GM19372 (cell line): ENCODE data around the gene MAPK8IP3.

ENCODE experiments used
- ATAC-seq: cut with Tn5 transposase; IDR thresholded peaks from one replicate; pipeline ENCODE4 v1.9.1; 2021; ENCODE audit warnings: mild to moderate bottlenecking, low read depth, moderate library complexity; ENCODE audit not compliant: unreplicated experiment

Gene MAPK8IP3

DNA sequence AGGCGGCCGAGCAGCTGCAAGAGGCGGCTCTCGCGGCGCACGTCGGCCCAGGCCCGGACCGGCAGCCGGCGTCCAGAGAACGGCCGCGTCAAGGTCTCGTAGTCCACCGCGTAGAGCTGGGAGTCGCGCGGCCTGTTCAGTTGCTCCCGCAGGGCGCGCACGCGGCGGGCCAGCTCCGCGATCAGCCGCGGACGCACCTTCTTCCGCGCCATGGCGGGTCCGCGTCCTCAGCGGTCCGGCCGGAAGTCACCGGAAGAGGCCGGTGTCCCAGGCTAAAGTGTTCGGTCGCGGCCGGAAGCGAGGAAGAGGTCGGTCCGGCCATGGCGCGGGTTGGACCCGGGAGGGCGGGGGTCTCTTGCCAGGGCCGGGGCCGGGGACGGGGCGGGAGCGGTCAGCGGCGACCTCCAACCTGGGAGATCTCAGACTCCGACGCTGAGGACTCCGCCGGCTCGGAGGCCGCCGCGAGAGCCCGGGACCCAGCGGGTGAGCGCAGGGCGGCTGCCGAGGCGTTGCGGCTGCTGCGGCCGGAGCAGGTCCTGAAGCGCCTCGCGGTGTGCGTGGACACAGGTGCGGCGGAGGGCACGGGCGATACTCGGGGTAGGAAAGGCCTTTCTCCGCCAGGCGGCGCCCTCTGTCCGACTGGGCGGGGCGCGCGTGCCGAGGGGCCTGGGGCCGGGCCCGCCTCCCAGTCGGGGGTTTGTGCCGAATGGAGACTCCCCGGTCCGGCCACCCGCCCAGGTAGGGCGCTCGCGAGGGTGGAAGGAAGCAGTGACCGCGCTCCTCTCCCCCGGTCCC is 67.1 kb downstream of the MAPK8IP3 start, which contains the start of gene MRPS34:
TSS of gene MRPS34 (minus strand) at position 227 of the 795 bp plus-strand sequence. CDS start at position 212, 15 bp downstream.
- peak; percentile 53 for ATAC-seq

DNA sequence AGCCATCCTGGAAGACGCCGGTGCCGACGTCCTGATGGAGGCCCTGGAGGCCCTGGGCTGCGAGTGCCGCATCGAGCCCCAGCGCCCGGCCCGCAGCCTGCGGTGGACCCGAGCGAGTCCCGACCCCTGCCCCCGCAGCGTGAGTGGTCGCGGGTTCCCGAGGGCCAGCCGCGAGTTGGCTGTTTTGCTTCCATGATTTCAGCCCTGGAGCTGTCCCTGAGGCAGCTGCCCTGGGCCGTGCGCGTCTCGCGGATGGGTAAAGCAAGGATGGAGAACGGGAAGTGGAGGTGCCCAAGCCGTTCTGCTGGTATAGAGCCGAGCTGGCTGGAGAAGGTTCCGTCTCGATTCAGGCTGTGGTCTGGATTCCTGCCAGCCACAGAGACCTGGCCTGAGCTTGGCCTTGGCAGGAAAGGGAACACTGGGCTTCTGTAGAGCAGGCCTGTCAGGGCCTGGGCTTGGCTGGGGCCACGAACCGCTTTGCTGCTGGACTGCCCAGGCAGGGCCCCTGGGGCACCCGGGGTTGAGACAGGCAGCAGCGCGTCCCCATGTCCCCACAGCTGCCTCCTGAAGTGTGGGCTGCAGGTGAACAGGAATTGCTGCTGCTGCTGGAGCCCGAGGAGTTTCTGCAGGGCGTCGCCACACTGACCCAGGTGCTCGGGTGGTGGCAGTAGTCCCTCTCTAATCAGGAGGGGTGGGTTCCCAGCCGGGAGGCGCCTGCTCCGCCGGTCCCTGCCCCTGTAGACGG is 67.9 kb downstream of the MAPK8IP3 start:
- ATAC-seq: no peak

DNA sequence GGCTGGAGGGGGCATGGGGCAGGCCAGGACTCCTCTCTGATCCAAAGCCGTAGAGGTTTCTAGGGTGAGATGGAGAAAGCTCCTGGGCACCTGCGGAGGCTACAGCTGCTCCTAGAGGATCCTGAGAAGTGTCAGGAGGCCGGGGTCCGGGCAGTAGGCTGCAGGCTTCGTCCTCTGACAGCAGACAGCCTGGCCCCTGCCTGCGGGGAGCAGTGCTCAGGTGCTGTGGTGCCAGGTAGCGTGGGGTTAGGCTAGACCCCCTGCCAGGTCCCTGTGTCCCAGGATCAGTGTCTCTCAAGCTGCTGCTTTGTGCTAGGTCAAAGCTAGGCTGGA is 68.4 kb downstream of the MAPK8IP3 start:
- ATAC-seq: no peak

DNA sequence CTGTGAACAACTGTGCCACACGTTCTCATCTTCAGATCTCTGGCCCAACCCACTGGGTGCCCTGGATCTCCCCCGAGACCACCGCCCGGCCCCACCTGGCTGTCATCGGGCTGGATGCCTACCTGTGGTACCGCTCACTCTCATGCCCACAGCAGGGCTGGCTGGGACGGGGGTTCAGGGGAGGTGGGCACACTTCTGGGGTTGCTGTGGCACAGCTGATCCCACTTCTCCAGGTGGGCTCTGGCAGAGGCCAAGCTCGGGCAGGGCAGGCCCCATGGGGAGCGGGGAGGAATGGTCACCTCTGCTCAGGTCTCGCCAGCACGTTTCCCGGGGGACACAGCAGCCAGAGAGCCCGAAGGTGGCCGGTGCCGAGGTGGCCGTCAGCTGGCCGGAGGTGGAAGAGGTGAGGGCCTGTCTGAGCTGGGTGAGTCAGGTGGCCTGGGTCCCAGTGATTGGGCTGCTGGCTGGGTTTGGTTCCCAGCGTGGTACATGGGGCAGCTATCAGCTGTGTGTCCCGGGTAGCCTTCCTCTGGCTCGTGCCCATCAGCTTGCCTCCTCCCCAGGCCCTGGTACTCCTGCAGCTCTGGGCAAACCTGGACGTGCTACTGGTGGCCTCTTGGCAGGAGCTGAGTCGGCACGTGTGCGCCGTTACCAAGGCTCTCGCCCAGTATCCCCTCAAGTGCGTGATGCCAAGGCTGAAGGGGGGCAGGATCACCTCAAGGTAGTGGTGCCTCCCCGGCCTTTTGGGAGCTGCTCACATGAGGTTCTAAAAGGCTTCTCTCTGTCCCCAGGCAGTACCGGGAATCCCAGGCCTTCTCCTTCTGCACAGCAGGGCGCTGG is 69.2 kb downstream of the MAPK8IP3 start:
- no peak for ATAC-seq

DNA sequence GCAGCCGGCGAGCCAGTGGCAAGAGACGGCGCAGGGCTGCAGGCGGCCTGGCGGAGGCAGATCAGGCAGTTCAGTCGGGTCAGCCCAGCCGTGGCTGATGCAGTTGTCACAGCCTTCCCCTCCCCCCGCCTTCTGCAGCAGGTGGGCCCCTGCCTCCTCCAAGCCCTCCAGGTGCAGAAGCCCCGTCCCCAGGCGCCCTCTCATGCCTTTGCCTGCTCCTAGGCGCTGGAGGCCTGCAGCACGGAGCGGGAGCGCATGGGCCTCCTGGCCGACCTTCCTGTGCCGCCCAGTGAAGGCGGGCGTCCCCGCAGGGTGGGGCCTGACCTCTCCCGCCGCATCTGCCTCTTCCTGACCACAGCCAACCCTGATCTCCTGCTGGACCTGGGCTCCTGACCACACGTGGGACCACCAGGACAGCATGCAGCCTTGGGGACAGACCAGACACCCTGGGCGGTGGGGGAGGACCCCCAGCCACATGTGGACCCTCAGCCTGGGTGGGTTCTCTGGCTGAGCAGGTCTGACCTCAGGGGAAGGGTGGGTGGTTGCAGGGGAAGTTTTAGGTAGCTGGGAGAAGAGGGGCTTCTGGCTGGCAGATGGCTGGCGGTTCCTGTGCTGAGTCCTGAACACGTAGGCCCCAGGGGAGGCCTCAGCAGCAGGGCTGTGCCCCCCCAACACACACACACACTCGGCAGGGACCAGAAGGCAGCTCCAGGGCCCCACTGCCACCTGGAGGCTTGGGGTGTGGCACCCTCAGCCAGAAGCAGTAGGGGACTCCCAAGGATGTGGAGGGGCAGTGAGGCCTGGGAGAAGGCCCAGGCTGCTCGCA is 70.1 kb downstream of the MAPK8IP3 start:
- no peak for ATAC-seq

DNA sequence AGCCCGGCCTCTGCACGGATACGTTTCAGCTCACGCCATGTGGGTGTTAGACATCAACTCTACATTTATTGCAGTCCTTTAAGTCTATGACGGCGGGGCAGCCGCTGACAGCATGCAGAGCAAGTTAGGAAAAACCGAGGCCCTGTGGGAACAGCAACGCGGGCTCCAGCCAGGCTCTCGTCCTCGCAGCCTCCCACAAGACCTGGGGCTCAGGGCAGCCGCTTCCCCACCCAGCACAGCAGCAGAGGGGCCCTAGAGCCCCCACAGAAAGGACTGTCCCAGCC is 70.6 kb downstream of the MAPK8IP3 start:
- ATAC-seq: no peak

DNA sequence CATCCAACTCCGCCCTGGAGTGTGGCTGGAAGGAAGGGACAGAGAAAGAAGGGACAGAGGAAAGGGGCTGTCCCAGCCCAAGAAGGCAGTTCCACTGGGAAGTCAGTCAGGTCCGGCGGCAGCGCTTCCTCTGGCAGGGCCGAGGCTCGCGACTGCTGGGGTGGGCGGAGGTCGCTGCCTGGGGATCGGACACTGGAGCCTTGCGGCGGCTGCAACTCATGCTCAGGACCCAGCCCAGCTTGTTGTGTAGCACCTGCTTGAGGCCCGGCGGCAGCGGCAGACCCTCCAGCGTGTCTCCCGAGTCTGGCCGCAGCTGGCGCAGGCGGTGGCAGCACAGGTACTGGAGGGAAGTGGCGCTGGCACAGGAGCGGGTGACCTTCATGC is 71.0 kb downstream of the MAPK8IP3 start:
- ATAC-seq: no peak

DNA sequence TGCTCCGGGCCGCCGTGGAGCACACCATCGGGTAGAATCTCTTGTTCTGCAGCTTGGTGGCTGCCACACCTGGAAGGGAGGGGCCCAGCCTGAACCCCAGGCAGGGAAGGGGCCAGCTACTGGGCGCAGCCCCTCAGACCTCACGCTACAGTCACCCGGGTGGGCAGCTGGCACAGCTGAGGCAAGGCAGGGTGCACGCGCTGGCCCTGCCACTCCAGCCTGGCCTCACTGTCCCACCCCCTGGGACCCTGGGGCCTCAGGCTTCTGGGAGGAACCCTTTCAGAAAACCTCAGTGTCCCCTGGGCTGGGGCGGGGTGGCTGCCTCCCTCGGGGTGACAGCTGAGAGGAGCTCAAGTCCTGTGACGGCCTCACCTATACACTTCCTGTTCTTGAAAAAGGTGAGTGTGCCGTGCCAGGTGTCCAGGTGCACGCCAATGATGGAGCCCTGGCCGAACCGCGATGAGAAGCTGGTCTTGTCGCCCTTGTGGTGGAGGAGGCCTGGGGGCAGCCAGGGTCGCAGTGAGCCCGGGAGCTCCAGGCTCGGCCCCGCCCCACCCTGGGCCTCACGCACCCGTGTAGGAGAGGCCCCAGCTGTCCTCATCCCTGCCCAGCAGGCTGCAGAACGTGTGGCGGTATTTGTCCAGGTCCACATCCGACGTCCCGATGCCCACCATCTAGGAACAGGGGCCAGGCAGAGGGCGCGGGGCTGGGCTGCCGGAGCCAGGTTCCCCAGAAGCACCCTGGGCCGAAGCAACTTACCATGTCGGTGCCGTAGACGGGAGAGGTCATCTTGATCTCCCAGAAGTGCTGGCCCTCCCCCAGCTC is 71.6 kb downstream of the MAPK8IP3 start:
- ATAC-seq: no peak

DNA sequence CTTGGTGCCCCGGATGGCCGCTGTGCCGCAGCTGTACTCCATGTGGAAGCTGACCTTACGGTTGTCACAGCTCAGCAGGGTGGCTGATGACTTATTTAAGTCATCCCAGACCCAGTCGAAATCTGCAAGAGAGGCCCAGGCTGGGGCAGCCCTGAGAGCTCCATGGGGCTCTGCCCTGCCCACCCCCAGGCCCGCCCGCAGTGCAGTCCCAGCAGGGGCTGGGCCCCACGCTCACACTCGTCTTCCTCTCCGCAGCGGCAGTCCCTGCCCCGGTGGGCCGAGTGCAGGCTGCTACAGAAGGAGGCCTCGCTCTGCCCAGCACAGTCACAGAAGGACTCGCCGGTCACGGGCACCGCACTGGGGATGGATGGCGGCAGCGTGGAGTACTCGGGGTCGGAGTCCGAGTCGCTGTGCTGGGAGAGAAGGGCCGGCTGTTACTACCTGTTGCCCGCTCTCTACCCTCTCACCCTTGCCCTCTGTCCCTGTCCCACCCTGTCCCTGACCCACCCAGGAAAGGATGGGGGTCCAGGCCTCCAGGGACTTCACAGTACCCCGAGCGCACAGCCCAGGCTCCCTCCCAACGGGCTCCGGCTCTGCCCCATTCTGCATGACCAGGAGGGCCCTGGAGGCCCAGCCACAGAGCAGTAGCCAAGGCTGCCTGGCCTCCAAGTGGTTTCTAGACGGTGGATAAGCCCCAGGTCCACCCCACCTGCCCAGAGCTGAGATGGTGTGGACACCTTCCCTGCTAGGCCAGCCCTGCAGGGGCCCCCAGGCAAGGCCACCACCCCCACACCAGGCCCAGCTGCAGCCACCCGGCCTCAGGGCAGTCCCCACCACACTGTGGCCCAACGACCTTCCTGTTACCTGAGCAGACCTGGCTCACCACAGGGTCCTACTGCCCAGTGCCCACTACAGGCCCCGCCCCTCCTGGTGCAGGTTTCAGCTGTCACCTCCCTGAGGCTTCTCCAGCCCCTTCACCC is 72.5 kb downstream of the MAPK8IP3 start:
- no peak for ATAC-seq

DNA sequence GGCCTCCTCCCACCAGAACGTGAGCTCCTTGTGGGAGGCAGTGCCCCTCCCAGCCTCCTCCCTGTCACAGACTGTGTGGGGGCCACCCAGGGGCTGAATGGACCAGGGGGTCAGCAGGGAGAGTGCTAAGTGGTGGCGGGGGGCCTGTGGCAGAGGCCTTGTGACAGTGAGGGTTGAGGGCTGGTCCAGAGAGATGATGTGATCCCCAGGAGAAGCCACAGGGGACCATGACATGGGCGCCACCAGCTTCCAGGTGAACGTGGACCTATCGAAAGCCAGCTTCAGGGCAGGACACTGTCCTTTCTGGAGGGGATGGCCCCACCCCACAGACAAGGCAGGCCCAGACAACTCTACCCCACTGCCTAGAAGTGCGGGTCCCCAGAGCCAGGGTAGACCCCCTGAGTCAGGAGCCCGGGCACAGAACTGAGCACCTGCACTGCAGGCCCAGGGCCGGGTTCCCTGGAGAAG is 73.3 kb downstream of the MAPK8IP3 start:
- no peak for ATAC-seq

DNA sequence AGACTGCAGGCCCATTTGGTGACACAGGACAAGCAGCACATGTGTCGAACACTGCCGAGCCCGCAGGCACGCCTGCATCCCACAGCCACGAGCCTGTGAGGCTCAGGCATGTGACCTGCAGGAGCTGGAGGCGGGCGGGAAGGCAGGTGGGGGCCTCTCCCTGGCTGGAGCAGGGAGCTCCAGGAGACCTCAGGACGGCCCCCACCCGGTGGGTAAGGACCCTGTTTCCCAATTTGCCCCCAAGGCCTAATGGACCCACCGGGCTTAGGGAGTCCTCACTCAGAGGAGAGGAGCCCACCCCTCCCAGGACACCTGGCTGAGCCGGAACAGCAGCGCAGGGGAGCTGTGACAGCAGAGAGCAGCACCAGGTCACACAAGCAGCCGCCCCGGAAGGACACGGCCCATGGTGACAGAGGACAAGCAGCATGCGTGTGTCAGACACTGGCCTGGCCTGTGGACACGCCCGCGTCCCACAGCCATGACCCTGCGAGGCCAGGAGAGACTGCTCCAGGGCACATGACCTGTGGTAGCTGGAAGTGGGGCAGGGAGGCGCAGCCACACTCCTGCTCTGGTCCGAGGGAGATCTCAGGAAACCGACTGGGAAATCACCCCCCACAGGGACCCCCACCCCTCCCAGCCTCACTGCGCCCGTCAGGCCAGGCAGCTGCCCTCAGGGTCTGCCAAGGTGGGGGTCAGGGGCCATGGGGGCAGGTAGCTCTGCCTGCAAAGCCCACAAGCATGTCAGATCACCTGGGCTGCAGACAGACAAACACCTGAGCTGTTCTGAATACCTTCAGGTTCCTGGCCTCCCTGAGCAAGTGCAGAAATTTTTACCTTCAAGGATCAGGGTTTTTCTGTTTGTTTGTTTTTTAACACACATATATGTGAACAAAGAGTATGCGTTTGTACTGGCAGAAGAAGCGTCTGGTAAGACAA is 74.0 kb downstream of the MAPK8IP3 start:
- ATAC-seq: no peak

DNA sequence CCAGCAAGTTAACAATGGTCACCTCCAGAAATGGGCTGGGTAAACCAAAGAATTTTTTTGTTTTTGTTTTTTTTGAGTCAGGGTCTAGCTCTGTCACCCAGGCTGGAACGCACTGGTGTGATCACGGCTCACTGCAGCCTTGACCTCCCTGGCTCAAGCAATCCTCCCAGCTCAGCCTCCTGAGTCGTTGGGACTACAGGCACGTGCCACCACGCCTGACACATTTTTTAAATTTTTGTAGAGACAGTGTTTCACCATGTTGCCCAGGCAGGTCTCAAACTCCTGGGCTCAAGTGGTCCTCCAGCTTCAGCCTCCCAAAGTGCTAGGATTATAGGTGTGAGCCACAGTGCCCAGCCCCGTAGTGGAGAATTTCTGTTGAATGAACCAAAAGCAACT is 74.7 kb downstream of the MAPK8IP3 start:
- no peak for ATAC-seq

DNA sequence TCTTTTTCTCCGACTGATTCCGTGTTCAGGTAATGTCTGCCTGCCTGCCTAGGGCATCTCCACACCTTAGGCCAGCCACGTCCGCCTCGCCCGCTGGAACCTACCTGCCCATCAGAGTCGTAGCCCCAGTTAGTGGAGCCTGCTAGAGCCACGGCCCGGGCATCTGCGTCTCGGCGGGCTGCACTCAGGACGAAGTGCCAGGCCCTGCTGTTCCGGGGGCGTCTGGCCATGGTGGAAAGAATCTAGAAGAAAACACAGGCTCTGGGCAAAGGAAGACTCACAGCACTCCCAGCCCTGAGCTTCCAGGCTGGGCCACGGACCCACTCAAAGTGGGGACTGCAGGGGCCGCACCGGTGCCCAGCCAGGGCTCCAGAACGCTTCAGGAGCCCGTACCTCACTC is 75.3 kb downstream of the MAPK8IP3 start:
- ATAC-seq: no peak

DNA sequence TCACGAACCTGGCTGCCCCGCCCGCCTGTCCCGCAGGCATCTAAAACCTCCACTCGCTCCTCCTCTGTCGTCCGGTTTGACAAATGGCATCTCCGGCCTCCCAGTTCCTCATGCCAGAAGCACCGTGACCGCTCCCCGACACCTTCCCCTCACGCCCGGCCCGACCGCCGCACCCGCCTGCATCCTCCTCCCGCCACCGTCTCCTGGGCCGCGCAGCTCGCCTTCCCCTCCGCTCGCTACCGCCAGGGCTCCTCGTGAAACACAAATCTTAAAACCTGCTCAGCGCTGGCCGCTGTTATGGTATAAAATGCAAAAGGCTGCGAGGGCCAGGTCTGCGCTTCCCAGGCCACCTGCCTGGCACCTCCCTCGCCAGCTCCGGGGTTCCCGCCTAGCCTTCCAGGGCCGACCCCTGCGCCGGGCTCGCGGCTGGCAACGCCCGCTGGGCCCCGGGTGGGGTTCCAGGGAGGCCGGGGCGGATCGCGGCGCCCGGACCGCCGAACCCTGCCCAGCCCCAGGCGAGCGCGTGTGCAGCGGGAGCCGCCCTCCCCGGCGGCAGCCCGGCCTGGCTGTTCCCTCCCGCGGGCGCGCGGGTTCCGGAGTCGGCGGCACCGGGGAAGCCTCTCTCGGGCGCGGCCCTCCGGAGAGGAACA is 75.9 kb downstream of the MAPK8IP3 start:
- ATAC-seq: peak; percentile 4

DNA sequence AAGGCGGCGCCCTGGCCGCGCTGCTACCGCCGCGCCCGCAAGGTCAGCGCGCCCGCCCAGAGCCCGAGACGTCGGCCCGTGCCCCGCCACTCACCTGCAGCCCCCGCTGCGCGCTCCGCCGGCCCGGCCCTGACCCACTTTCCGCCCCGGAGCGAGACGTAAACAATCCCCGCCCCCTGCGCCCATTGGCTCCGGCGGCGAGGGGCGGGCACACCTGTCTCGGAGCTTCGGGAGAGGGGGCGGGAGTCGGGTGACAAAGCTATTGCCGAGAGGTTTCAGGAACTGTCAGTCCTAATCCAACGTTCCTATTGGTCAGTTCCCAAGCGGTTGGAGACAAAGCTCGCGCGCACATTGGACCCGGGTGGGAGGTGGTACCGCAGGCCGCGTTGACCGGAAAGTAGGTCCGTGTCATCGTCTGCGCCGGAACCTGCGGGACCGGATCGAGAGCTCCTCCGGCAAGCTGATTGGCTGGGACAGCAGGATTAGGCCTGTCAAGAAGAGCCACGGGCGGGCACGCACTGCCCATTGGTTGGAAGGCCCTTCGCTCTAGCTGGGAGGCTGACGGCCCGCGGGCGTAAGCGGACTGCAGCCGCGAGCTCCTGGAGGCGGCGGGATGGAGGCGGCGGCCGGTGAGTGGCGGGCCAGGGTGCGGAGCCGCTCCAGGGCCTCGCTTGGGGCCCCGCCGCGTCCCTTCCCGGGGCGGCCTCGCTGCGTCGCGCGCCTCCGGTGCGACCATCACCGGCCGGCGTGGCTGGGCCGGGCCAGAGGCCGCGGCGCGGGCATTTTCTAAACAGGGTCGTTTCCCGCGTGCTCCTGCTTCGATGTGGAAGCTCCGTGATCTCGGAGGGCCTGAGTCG is 76.6 kb downstream of the MAPK8IP3 start, which contains the start of the genes NUBP2 and SPSB3:
TSS of gene NUBP2 (plus strand) at position 553 of the 857 bp plus-strand sequence. CDS start at position 614, 61 bp downstream.
TSS of gene SPSB3 (minus strand) at position 164 of the 857 bp plus-strand sequence. CDS start 1,088 bp downstream, outside the sequence.
- peak; percentile 86 for ATAC-seq
